Activated CD4-positive, alpha-beta memory T cell treated with anti-CD3 and anti-CD28 coated beads for 36 hours (primary cell): Measurements from ENCODE around the gene NUP153. TPM values are rescaled to one million over a fixed set of nuclear protein-coding genes. Genes with fewer than 3 reads are reported as not detected.
"Not testable (repeated sequence)": the region's sequence is repeated elsewhere in the genome, so short reads cannot be mapped to it uniquely, and the experiment has no call there.

Experiments used
- CTCF ChIA-PET: fragments of 350-600 bp; sonication (Branson Sonifier 250); formaldehyde crosslinking; loops from one replicate; lab custom pipeline; 2021; ENCODE audit warnings: antibody characterized with exemption, inconsistent platforms; lab: Charles Lee
- POLR2A ChIA-PET: fragments of 350-600 bp; sonication (Branson Sonifier 250); formaldehyde crosslinking; loops from one replicate; lab custom pipeline; 2021; ENCODE audit warnings: antibody characterized with exemption; lab: Charles Lee
- DNase-seq: peaks from one replicate; pipeline ENCODE4 v3.0.0-alpha.2; 2020
- H3K27ac Mint-ChIP-seq: one replicate; pipeline ENCODE4 v1.8.0; 2021; ENCODE audit warnings: mixed read lengths
- H3K27me3 Mint-ChIP-seq: one replicate; pipeline ENCODE4 v1.8.0; 2021; ENCODE audit warnings: mixed read lengths
- H3K36me3 Mint-ChIP-seq: one replicate; pipeline ENCODE4 v1.8.0; 2021; ENCODE audit warnings: mixed read lengths
- H3K4me1 Mint-ChIP-seq: one replicate; pipeline ENCODE4 v1.8.0; 2021; ENCODE audit warnings: low read depth, mixed read lengths
- H3K4me3 Mint-ChIP-seq: one replicate; pipeline ENCODE4 v1.8.0; 2021; ENCODE audit warnings: mild to moderate bottlenecking, mixed read lengths
- H3K9me3 Mint-ChIP-seq: one replicate; pipeline ENCODE4 v1.8.0; 2021; ENCODE audit warnings: mixed read lengths
- intact Hi-C: fragments of 100-400 bp; cut with micrococcal nuclease; formaldehyde crosslinking; loops from one replicate; pipeline ENCODE4 v1.15.1; 2023
- total RNA-seq, 2 experiments: library from RNA; stranded (reverse); gene quantifications; one replicate each; pipeline ENCODE4 v1.2.3, GENCODE V29; 2021

Gene NUP153
- total RNA-seq, 2 experiments from 2014 or later, result 72.4 to 78.2 TPM

GRCh38 chr6:17709476-17709875, 2.8 kb upstream of the NUP153 start:
- H3K27me3 Mint-ChIP-seq, result peaks cover 1% of the 10 kb centered on the region
- H3K9me3 Mint-ChIP-seq, result no peaks in the 10 kb centered on the region
- no peak overlapping the region for H3K27ac Mint-ChIP-seq
- H3K4me1 Mint-ChIP-seq, result peaks cover 16% of the 10 kb centered on the region
- ChIA-PET CTCF (interaction anchor here (0.6 kb wide), 1 partner anchor 744 kb away, joined by 3 read pairs; no protein-coding TSS in a partner anchor), POLR2A (no interaction called here)
- no peak for DNase-seq
- intact Hi-C loops, result loop anchor here (5.0 to 10.0 kb wide), 3 partner anchors 997 to 1275 kb away; no protein-coding TSS in a partner anchor
- H3K36me3 Mint-ChIP-seq, result peaks cover 21% of the 10 kb centered on the region
- H3K4me3 Mint-ChIP-seq, result no peak overlapping the region

DNA sequence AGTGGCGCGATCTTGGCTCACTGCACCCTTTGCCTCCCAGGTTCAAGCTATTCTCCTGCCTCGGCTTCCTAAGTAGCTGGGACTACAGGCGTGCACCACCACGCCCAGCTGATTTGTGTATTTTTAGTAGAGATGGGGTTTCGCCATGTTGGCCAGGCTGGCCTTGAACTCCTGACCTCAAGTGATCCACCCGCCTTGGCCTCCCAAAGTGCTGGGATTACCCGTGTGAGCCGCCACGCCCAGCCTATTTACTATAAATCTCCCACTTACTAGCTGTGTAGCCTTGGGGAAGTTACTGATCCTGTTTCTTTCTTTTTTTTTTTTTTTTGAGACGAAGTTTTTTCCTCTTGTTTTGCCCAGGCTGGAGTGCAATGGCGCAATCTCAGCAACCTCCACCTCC, 1.3 kb upstream of the NUP153 start:
- not testable (repeated sequence) for DNase-seq, H3K27ac Mint-ChIP-seq, H3K9me3 Mint-ChIP-seq, H3K4me3 Mint-ChIP-seq, H3K27me3 Mint-ChIP-seq
- ChIA-PET CTCF (interaction anchor here (1.7 kb wide), 1 partner anchor 92 kb away, joined by 4 read pairs; no protein-coding TSS in a partner anchor), POLR2A (interaction anchor here (2.9 kb wide), 1 partner anchor 107 kb away, joined by 29 read pairs; the partner anchor contains the start of gene FAM8A1)
- peaks cover 25% of the 10 kb centered on the region for H3K36me3 Mint-ChIP-seq
- peaks cover 13% of the 10 kb centered on the region for H3K4me1 Mint-ChIP-seq
- intact Hi-C loops, result loop anchor here (5.0 to 10.0 kb wide), 3 partner anchors 996 to 1273 kb away; no protein-coding TSS in a partner anchor

GRCh38 chr6:17707371-17707651, 586 bp upstream of the NUP153 start:
- H3K4me3 Mint-ChIP-seq, result peak overlapping the region; percentile 91
- POLR2A ChIA-PET, result interaction anchor here (0.6 to 2.9 kb wide), 5 partner anchors 8 to 107 kb away, joined by 3 to 29 read pairs (median 3); partner anchors contain the start of gene FAM8A1
- peaks cover 21% of the 10 kb centered on the region for H3K4me1 Mint-ChIP-seq
- peaks cover 1% of the 10 kb centered on the region for H3K27me3 Mint-ChIP-seq
- no peaks in the 10 kb centered on the region for H3K9me3 Mint-ChIP-seq
- peaks cover 25% of the 10 kb centered on the region for H3K36me3 Mint-ChIP-seq
- intact Hi-C loops, result loop anchor here (1.0 to 10.0 kb wide), 5 partner anchors 8 to 1273 kb away; partner anchors contain the start of gene ATXN1
- CTCF ChIA-PET, result interaction anchor here (1.7 to 2.0 kb wide), 2 partner anchors 93 to 107 kb away, joined by 4 to 7 read pairs; partner anchors contain the start of gene FAM8A1
- no peak for DNase-seq
- peak overlapping the region; percentile 95 for H3K27ac Mint-ChIP-seq

DNA sequence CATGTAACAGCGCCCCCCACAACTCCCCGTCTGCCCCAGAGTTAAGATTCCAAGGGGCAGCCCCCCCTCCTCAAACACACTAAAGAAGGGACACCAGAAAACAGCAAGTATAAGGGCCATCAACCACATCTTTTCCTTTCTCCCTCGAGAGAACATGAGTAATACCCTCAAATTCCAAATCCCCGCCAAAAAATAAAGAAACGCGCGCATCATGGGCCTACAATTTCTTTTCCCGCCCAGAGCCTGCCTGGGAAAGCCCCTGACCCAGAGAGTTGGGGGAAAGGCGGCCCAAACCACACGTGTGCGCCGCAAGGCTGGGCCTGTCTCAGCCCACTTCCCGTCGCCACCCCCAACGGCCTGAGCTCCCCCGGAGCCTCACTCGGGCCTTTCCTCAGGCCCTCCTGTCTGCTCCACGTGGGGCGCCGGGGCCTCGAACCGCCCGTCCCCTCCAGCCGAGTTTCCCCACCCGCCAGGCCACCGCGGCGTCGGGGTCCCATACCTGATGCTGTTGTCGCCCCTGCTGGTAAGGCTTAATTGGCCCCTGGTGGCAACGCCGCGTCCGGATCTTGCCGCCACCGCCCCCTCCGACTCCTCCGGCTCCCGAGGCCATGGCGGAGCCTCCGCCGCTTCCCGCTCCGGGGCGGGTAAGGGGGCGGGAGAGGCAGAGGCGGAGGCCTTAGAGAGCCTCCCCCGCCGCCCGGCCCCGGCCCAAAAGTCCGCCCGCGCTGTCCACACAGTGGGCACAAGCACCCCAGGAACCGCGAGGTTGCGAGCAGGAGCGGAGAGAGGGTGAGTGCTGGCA, 746 bp downstream of the NUP153 start:
- Mint-ChIP-seq H3K4me3 (peak overlapping the region; percentile 91), H3K27me3 (peaks cover 1% of the 10 kb centered on the region), H3K4me1 (peaks cover 31% of the 10 kb centered on the region), H3K27ac (peak overlapping the region; percentile 95), H3K36me3 (peaks cover 28% of the 10 kb centered on the region), H3K9me3 (no peaks in the 10 kb centered on the region)
- DNase-seq, result peak; percentile 94
- intact Hi-C loops, result loop anchor here (1.0 to 10.0 kb wide), 8 partner anchors 33 to 1271 kb away; partner anchors contain the start of genes ATXN1, FAM8A1, KDM1B and TPMT
- ChIA-PET POLR2A (interaction anchor here (0.7 to 2.9 kb wide), 3 partner anchors 9 to 105 kb away, joined by 4 to 29 read pairs (median 11); partner anchors contain the start of gene FAM8A1), CTCF (interaction anchor here (1.0 to 2.0 kb wide), 2 partner anchors 103 to 106 kb away, joined by 4 to 7 read pairs; partner anchors contain the start of gene FAM8A1)

DNA sequence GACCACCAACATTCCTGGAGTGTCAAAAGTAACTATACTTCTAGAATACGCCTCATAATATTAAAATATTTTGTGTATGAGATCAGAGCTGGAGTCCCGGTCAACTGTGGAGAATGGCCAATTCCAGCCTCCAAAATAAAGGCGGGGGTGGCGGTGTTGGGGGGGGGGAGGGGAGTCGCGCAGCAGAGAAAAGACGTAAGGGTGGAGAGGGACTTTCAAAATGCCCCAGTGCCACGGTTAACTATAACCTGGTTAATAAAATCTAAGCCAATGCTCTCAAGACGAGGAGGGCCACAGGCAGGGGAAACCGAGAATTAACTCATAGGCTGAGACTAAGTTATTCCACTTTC, 1.3 kb downstream of the NUP153 start:
- POLR2A ChIA-PET, result interaction anchor here (2.3 to 2.9 kb wide), 2 partner anchors 10 to 105 kb away, joined by 11 to 29 read pairs; partner anchors contain the start of gene FAM8A1
- H3K9me3 Mint-ChIP-seq, result no peaks in the 10 kb centered on the region
- H3K4me3 Mint-ChIP-seq, result peak overlapping the region; percentile 91
- intact Hi-C loops, result loop anchor here (1.0 to 10.0 kb wide), 6 partner anchors 32 to 1271 kb away; partner anchors contain the start of genes KDM1B and TPMT
- H3K27ac Mint-ChIP-seq, result peak overlapping the region; percentile 95
- peaks cover 36% of the 10 kb centered on the region for H3K4me1 Mint-ChIP-seq
- H3K27me3 Mint-ChIP-seq, result peaks cover 1% of the 10 kb centered on the region
- CTCF ChIA-PET, result interaction anchor here (1.0 to 2.0 kb wide), 2 partner anchors 102 to 105 kb away, joined by 4 to 7 read pairs; partner anchors contain the start of gene FAM8A1
- H3K36me3 Mint-ChIP-seq, result peaks cover 28% of the 10 kb centered on the region
- no peak for DNase-seq

GRCh38 chr6:17703256-17703694, 3.5 kb downstream of the NUP153 start:
- peak; percentile 45 for DNase-seq
- Mint-ChIP-seq H3K27ac (peak overlapping the region; percentile 93), H3K9me3 (no peaks in the 10 kb centered on the region), H3K36me3 (peaks cover 23% of the 10 kb centered on the region), H3K27me3 (peaks cover 1% of the 10 kb centered on the region), H3K4me1 (peaks cover 45% of the 10 kb centered on the region), H3K4me3 (peak overlapping the region; percentile 73)
- intact Hi-C loops, result loop anchor here (2.0 to 10.0 kb wide), 6 partner anchors 50 to 1571 kb away; no protein-coding TSS in a partner anchor
- POLR2A ChIA-PET, result interaction anchor here (0.7 to 2.4 kb wide), 3 partner anchors 11 to 103 kb away, joined by 5 to 12 read pairs (median 5); partner anchors contain the start of gene FAM8A1
- CTCF ChIA-PET, result interaction anchor here (0.6 to 4.3 kb wide), 8 partner anchors 11 to 631 kb away, joined by 3 to 29 read pairs (median 5); partner anchors contain the start of gene FAM8A1

- intact Hi-C loops, result loop anchor here (5.0 to 10.0 kb wide), 4 partner anchors 683 to 1568 kb away; no protein-coding TSS in a partner anchor
- Mint-ChIP-seq H3K4me3 (no peak overlapping the region), H3K4me1 (peaks cover 47% of the 10 kb centered on the region), H3K9me3 (no peaks in the 10 kb centered on the region), H3K36me3 (peaks cover 15% of the 10 kb centered on the region), H3K27ac (peak overlapping the region; percentile 72), H3K27me3 (no peaks in the 10 kb centered on the region)
- ChIA-PET CTCF (interaction anchor here (0.7 to 4.3 kb wide), 13 partner anchors 8 to 114 kb away, joined by 3 to 29 read pairs (median 7); partner anchors contain the start of gene FAM8A1), POLR2A (interaction anchor here (0.6 to 2.4 kb wide), 4 partner anchors 9 to 100 kb away, joined by 3 to 12 read pairs (median 5); partner anchors contain the start of gene FAM8A1)
- no peak for DNase-seq
Observed at GRCh38 chr6:17700421-17701416, 6.0 kb downstream of the NUP153 start.

DNA sequence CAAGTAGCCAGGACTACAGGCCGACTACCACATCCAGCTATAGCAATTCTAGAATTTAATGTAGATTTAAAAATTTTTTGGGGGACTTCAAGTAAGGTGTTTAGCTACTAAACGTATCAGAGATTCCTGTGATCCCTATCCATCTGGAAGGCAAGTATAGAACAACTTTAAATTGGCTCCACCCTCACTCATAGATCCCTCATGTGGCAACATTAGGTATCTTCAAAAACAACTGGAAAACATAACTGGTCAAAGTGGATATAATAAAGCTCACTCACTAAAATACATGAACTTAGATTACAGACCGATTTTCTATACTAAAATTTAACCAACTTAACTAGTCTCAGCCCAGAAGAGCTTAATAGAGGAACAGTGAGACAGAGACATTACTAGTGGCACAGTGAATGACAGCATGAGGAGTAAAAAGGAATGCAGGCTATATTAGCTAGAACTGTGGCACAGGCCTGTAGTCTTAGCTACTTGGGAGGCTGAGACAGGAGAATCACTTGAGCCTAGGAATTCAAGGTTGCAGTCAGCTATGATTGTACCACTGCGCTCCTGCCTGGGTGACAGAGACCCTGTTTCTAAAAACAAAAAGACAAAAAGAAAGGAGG, 14.7 kb downstream of the NUP153 start:
- intact Hi-C loops, result no loop called here

DNA sequence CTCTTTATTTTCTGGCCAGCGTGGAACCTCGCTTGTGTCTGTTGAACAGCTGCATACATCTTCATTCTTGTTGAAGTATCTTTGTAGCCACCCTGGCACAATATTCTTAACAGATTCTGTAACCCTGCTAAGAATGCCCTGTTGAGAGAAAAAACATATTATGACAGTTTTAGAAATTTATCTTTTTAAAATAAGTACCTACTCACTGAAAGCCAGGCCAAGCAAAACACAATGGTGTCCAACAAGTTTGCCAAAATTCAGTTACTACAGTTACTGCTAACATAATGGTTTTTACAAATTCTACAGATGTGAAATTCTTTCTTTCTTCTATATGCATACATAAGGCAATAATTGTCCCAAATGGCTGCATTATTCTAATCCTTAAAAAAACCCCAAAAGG, 18.2 kb downstream of the NUP153 start:
- POLR2A ChIA-PET, result no interaction called here
- H3K4me3 Mint-ChIP-seq, result no peak overlapping the region
- H3K4me1 Mint-ChIP-seq, result peaks cover 47% of the 10 kb centered on the region
- CTCF ChIA-PET, result interaction anchor here (0.6 kb wide), 1 partner anchor 23 kb away, joined by 4 read pairs; no protein-coding TSS in a partner anchor
- peaks cover 35% of the 10 kb centered on the region for H3K36me3 Mint-ChIP-seq
- no peaks in the 10 kb centered on the region for H3K27me3 Mint-ChIP-seq
- intact Hi-C loops, result no loop called here
- DNase-seq, result no peak
- no peak overlapping the region for H3K27ac Mint-ChIP-seq
- H3K9me3 Mint-ChIP-seq, result no peaks in the 10 kb centered on the region

More for the DNA sequence above, 14.7 kb downstream of the NUP153 start:
- no peak for DNase-seq
- ChIA-PET POLR2A (interaction anchor here (0.7 to 1.4 kb wide), 2 partner anchors 9 to 10 kb away, joined by 3 to 6 read pairs; no protein-coding TSS in a partner anchor), CTCF (interaction anchor here (1.7 to 3.0 kb wide), 2 partner anchors 9 to 111 kb away, joined by 7 to 25 read pairs; no protein-coding TSS in a partner anchor)
- no peak overlapping the region for H3K4me3 Mint-ChIP-seq
- H3K9me3 Mint-ChIP-seq, result no peaks in the 10 kb centered on the region
- H3K27ac Mint-ChIP-seq, result peak overlapping the region; percentile 62
- H3K27me3 Mint-ChIP-seq, result no peaks in the 10 kb centered on the region
- peaks cover 48% of the 10 kb centered on the region for H3K4me1 Mint-ChIP-seq
- H3K36me3 Mint-ChIP-seq, result peaks cover 16% of the 10 kb centered on the region

GRCh38 chr6:17687136-17687535, 19.6 kb downstream of the NUP153 start:
- POLR2A ChIA-PET, result no interaction called here
- Mint-ChIP-seq H3K4me1 (peaks cover 51% of the 10 kb centered on the region), H3K9me3 (no peaks in the 10 kb centered on the region), H3K36me3 (peaks cover 39% of the 10 kb centered on the region), H3K4me3 (no peak overlapping the region), H3K27ac (no peak overlapping the region), H3K27me3 (no peaks in the 10 kb centered on the region)
- no peak for DNase-seq
- CTCF ChIA-PET, result interaction anchor here (0.7 to 1.4 kb wide), 3 partner anchors 8 to 87 kb away, joined by 3 to 4 read pairs (median 3); partner anchors contain the start of gene FAM8A1
- intact Hi-C loops, result no loop called here
